ENCODE measurements around the gene PSPC1. TPM values are rescaled to one million over a fixed set of nuclear protein-coding genes. Genes with fewer than 3 reads are reported as not detected.

PSPC1 gene, protein sequence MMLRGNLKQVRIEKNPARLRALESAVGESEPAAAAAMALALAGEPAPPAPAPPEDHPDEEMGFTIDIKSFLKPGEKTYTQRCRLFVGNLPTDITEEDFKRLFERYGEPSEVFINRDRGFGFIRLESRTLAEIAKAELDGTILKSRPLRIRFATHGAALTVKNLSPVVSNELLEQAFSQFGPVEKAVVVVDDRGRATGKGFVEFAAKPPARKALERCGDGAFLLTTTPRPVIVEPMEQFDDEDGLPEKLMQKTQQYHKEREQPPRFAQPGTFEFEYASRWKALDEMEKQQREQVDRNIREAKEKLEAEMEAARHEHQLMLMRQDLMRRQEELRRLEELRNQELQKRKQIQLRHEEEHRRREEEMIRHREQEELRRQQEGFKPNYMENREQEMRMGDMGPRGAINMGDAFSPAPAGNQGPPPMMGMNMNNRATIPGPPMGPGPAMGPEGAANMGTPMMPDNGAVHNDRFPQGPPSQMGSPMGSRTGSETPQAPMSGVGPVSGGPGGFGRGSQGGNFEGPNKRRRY
- total RNA-seq, result 68.9 and 90.3 TPM in 2 replicates

DNA sequence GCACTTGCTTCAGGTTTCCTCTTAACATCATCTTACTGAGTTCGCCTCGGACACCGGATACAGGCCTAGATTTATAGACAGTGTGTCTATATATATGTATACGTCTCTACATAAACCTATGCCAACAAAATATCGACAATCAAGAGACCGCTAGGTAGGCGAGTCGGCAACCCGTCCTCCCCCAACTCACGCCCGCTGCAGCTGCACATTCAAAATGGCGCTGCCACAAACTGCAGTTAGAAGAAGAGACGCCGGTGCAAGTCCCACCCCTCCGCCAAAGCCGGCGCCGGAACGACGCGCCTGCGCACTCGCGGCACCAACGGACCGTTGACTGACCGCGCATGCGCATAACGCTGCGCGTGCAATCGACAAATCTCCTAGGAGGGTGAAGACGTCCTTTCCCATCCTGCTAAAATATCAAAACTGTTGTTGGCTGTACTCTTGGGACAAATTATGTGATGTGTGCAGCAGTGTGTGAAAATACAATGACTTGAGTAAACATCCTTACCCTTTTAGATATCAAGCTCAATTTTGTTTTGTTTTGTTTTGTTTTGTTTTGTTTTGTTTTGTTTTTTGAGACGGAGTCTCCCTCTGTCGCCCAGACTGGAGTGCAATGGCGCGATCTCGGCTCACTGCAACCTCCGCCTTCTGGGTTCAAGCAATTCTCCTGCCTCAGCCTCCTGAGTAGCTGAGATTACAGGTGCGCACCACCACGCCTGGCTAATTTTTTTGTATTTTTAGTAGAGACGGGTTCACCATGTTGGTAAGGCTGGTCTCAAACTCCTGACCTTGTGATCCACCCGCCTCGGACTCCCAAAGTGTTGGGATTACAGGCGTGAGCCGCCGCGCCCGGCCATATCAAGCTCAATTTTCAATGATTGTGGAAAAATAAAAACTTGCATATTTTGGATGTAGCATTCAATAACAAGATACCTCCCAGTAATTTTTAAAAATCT, at the start of gene PSPC1:
Gene PSPC1, minus strand, starts transcription at position 219 of the 956 bp plus-strand sequence. Its CDS starts 188 bp downstream, at position 31.

Other genes starting within 250 kb of the PSPC1 start
- gene TPTE2, start 221.4 kb downstream of the PSPC1 start, total RNA-seq, result not detected in 2 replicates
- gene MPHOSPH8, start 149.3 kb downstream of the PSPC1 start, total RNA-seq, result 19.6 and 25.1 TPM in 2 replicates
- gene ZMYM5, start 80.7 kb upstream of the PSPC1 start, total RNA-seq, result 14.4 and 15.9 TPM in 2 replicates
- 43.4 and 55.7 TPM in 2 replicates for gene ZMYM2, start 175.8 kb upstream of the PSPC1 start, total RNA-seq

All from uterine smooth muscle cell (primary cell).